Erythroblast (primary cell): ENCODE results near the gene ZNF862.

Experiments used
- GATA1 ChIP-seq: IDR thresholded peaks from 2 replicates; pipeline ENCODE4 v1.6.1; 2011; ENCODE audit warnings: low read depth, mild to moderate bottlenecking, control low read depth, low read length, moderate library complexity
- POLR2A ChIP-seq: IDR thresholded peaks from 2 replicates; pipeline ENCODE4 v1.6.1; 2011; ENCODE audit warnings: mild to moderate bottlenecking, low read length

- TF ChIP-seq POLR2A = no peak
- no peak for TF ChIP-seq GATA1
Observed at GRCh38 chr7:149864023-149864422, 25.8 kb downstream of the ZNF862 start.
